Activated naive CD8-positive, alpha-beta T cell treated with anti-CD3 and anti-CD28 coated beads, Interleukin-2, amount 10 ng/mL, durations not matched to agents 7 days and 5 days (primary cell): ENCODE results near the gene AP3D1. TPM values are rescaled to one million over a fixed set of nuclear protein-coding genes. Genes with fewer than 3 reads are reported as not detected.
A peak's percentile ranks its signal among the peaks of the same experiment; 100 is the strongest.

Experiments
- ATAC-seq: fragments of 150-1000 bp; cut with Tn5 transposase; one replicate; pipeline ENCODE4 v1.10.0; 2021; ENCODE audit warnings: low read depth, moderate library complexity
- POLR2A ChIA-PET: fragments of 350-600 bp; sonication (Branson Sonifier 250); formaldehyde crosslinking; loops from one replicate; lab custom pipeline; 2021; ENCODE audit warnings: antibody characterized with exemption; lab: Charles Lee
- DNase-seq: peaks from one replicate; pipeline ENCODE4 v3.0.0; 2021
- H3K27ac Mint-ChIP-seq: one replicate; pipeline ENCODE4 v1.8.0; 2022; ENCODE audit warnings: mild to moderate bottlenecking, mixed read lengths
- H3K27me3 Mint-ChIP-seq: one replicate; pipeline ENCODE4 v1.8.0; 2022; ENCODE audit warnings: mild to moderate bottlenecking, moderate library complexity, mixed read lengths
- H3K36me3 Mint-ChIP-seq: one replicate; pipeline ENCODE4 v1.8.0; 2021; ENCODE audit warnings: mild to moderate bottlenecking, mixed read lengths
- H3K4me1 Mint-ChIP-seq: one replicate; pipeline ENCODE4 v1.8.0; 2021; ENCODE audit warnings: mixed read lengths
- H3K4me3 Mint-ChIP-seq: one replicate; pipeline ENCODE4 v1.8.0; 2022; ENCODE audit warnings: mild to moderate bottlenecking, moderate library complexity, mixed read lengths
- H3K9me3 Mint-ChIP-seq: one replicate; pipeline ENCODE4 v1.8.0; 2021; ENCODE audit warnings: mixed read lengths
- total RNA-seq, 2 experiments: library from RNA; stranded (reverse); gene quantifications; one replicate each; pipeline ENCODE4 v1.2.3, GENCODE V29; 2021

The AP3D1 gene
- total RNA-seq, 2 experiments from 2014 or later = 92.6 to 96.5 TPM

DNA sequence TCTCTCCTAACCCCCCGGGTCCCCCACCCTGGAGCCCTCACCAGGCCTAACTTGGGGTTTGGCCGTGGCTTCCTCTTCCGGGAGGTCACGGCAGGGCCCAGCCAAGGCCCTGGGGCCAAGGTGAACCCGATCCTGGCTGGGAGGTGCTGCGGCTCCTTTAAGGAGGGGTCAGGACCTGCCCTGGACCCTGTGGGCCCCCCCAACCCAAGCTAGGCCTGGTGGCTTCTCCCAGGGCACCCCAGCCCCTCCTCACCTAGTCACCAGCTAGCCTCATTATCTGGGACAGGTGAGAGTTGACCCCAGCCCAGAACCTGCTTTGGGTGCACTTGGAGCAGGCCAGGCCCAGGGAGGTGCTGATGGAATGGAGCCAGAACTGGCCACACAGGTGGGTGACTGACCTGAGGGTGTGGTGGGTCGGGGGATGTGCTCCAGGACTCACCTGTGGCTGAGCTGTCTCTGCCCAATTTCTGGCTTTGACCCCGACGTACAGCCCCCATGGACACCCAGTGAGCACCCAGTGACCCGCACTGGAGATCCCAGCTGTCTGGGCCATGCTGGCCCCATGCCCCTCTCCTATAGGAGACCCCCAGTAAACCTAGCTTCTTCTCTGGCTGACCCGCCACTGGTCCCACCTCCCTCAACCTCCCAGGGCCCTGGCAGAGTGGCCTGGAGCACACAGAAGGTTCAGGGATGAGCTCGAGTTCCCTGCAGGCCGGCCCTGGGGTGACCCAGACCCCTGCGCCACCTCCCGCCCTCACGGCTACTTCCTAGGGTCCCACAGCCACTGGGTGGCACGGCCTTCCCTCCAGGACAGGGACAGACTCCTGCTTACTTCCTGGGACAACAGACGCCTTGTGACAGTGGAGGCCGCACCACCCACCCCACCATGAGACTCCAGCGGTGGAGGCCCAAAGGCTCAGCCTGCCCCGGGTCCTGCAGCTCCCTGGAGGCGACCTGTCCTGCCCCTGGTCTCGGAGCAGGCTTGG is 93.6 kb downstream of the AP3D1 start:
- Mint-ChIP-seq H3K36me3 (no peaks in the 10 kb centered on the region), H3K4me1 (peaks cover 33% of the 10 kb centered on the region), H3K27ac (peak overlapping the region; percentile 87), H3K4me3 (peak overlapping the region; percentile 79), H3K27me3 (no peaks in the 10 kb centered on the region), H3K9me3 (no peaks in the 10 kb centered on the region)
- DNase-seq (no peak), ATAC-seq (no peak)
- POLR2A ChIA-PET = interaction anchor here (0.6 to 1.5 kb wide), 3 partner anchors 9 to 16 kb away, joined by 4 to 6 read pairs (median 4); no protein-coding TSS in a partner anchor

DNA sequence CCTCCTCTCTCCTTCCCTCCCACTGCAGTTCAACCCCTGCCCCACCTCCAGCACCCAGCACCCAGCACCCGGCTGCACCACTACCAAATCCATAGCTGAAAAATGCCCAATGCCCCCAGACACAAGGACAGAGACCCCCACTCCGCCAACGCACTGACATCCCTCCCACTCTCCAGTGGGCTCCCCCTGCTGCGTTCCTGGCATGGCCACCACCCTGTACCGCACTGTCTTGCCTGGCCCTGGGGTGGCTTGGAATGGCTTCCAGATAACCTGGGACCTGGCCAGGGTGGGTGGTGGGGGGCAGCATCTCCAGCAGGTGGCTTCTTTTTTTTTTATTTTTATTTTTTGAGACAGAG is 94.6 kb downstream of the AP3D1 start:
- ATAC-seq = no peak
- DNase-seq = no peak

GRCh38 chr19:2055931-2056836 is 95.2 kb downstream of the AP3D1 start:
- Mint-ChIP-seq H3K27me3 (no peaks in the 10 kb centered on the region), H3K27ac (peak overlapping the region; percentile 94), H3K9me3 (no peaks in the 10 kb centered on the region), H3K4me1 (peaks cover 35% of the 10 kb centered on the region), H3K36me3 (no peaks in the 10 kb centered on the region), H3K4me3 (peak overlapping the region; percentile 79)
- ATAC-seq (no peak), DNase-seq (no peak)
- POLR2A ChIA-PET = interaction anchor here (0.7 to 0.8 kb wide), 3 partner anchors 9 to 33 kb away, joined by 3 to 5 read pairs (median 4); no protein-coding TSS in a partner anchor

More for the DNA sequence above, 94.6 kb downstream of the AP3D1 start:
- peak overlapping the region; percentile 79 for H3K4me3 Mint-ChIP-seq
- H3K9me3 Mint-ChIP-seq = no peaks in the 10 kb centered on the region
- no peaks in the 10 kb centered on the region for H3K36me3 Mint-ChIP-seq
- no peaks in the 10 kb centered on the region for H3K27me3 Mint-ChIP-seq
- H3K4me1 Mint-ChIP-seq = peaks cover 32% of the 10 kb centered on the region
- H3K27ac Mint-ChIP-seq = peak overlapping the region; percentile 87
- POLR2A ChIA-PET = interaction anchor here (0.7 kb wide), 1 partner anchor 28 kb away, joined by 5 read pairs; no protein-coding TSS in a partner anchor

- Mint-ChIP-seq H3K4me3 (peak overlapping the region; percentile 21), H3K9me3 (no peaks in the 10 kb centered on the region), H3K27ac (peak overlapping the region; percentile 79), H3K27me3 (no peaks in the 10 kb centered on the region), H3K36me3 (peaks cover 3% of the 10 kb centered on the region), H3K4me1 (peaks cover 31% of the 10 kb centered on the region)
- POLR2A ChIA-PET = no interaction called here
- DNase-seq (no peak), ATAC-seq (no peak)
Measured at GRCh38 chr19:2054763-2055162, 96.6 kb downstream of the AP3D1 start.

DNA sequence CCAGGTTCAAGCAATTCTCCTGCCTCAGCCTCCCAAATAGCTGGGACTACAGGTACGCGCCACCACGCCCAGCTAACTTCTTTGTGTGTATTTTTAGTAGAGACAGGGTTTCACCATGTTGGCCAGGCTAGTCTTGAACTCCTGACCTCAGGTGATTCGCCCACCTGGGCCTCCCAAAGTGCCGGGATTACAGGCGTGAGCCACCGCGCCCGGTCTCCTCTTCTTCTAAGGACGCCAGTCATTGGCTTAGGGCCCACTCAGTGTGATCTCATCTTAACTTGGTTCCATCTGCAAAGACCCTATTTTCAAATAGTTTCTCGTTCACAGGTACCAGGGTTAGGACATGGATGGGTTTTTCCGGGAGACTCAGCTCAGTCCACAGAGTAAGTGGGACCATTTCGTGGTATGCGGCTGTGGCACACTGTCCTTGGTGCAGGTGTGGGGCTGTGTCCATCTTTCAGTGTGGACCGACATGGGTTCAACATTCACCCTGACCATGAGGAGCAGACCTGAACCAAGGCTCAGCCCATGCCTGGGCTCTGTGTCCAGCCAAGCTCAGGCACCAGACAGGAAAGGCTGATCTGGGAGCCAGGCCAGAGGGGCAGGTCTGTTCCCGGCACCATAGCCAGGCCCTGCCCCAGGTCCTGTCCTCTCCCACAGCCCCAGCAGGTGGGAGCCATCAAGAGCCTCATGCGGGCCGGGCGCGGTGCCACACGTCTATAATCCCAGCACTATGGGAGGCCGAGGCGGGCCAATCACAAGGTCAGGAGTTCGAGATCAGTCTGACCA is 97.6 kb downstream of the AP3D1 start:
- no peak overlapping the region for H3K4me3 Mint-ChIP-seq
- POLR2A ChIA-PET = interaction anchor here (2.8 to 5.2 kb wide), 3 partner anchors 8 to 30 kb away, joined by 48 to 73 read pairs (median 56); no protein-coding TSS in a partner anchor
- H3K36me3 Mint-ChIP-seq = peaks cover 7% of the 10 kb centered on the region

DNA sequence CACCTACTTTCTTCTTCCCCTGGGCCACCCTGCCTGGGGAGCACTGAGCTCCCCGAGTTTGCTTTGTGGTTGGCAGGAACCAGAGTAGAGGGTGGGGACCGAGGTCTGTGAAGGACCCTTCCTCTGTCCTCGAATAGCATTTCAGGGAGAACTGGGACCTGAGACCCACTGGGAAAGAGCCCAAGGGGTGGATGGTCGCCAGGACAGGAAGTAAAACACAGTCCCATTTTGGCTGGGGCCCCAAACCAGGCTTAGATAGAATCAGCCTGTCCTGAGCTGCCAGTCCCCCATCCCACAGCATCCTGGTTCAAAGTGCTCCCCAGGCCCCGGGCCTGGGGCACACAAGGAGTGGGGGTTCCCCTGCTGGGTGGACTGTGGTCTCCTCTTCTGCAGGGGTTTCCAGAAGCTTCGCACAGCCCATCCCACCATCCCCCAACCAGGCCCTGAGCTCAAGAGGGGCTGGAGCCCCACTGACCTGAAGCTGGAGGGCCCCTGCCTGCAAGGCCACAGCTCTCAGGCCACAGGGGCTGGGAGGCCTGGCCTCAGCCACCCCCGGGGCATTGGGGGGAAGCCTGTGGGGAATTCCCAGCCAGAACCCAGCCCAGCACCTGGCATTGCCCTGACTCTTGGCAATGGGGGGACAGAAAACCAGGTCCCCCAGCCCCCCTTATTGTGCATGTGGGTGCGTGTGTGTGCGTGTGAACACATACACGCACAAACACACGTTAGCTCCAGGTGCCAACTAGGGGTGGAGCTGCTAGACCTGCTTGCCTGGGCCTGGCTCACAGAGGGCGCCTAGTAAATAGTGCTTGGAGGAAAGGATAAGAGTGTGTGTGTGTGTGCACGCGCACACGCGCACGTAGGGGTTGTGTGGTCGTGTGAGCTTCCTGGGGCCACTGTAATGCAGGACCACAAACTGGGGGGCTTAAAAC is 99.3 kb downstream of the AP3D1 start:
- Mint-ChIP-seq H3K4me3 (peak overlapping the region; percentile 80), H3K9me3 (no peaks in the 10 kb centered on the region), H3K36me3 (peaks cover 7% of the 10 kb centered on the region), H3K4me1 (peaks cover 34% of the 10 kb centered on the region), H3K27me3 (no peaks in the 10 kb centered on the region), H3K27ac (peak overlapping the region; percentile 96)
- peak; percentile 66 for DNase-seq
- POLR2A ChIA-PET = interaction anchor here (0.5 to 5.2 kb wide), 25 partner anchors 10 to 1453 kb away, joined by 3 to 73 read pairs (median 5); partner anchors contain the start of genes ABHD17A, GADD45B and MOB3A
- ATAC-seq = peak; percentile 16

More for the DNA sequence above, 97.6 kb downstream of the AP3D1 start:
- ATAC-seq (no peak), DNase-seq (no peak)
- H3K4me1 Mint-ChIP-seq = peaks cover 32% of the 10 kb centered on the region
- no peaks in the 10 kb centered on the region for H3K27me3 Mint-ChIP-seq
- H3K27ac Mint-ChIP-seq = peak overlapping the region; percentile 96
- no peaks in the 10 kb centered on the region for H3K9me3 Mint-ChIP-seq

DNA sequence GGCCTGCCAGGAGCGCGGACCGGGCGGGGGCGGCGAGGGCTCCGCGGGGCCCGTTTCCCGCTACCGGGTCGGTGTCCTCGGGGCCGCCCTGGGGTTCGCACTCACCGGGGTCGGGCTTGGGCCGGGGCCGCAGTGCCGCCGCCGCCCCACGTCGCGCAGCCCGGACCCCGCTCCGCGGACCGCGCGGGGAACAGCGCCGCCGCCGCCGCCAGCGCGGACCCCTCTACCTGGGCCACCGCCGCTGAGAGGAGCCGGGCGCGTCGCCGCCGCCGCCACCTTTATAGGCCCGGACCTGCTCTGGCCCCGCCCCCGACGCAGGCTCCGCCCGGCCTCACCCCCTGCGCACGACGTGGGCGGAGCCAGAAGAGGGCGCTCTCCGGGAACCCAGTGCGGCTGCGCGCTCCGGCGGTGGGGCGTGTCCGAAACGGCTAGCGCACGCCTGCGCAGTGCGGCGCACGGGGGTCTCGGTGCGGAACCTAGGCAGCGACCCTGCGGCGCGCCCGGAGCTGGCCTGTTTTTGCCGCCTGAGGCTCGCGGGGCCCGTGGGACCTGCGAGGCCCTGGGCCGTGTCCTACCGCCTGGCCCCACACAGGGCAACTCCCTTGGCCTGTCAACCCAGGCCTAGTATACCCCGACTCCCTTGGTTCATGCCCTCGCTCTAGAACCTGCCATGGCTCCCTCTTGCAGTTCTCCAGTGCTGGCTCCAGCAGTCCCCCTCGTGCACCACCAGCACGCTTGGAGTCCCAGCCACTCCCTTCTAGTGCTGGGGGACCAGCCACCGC is 100.2 kb downstream of the AP3D1 start, which contains the start of gene MKNK2:
MKNK2 (minus strand) TSS at position 254 of the 782 bp plus-strand sequence. CDS start 393 bp downstream, outside the sequence.
- no peaks in the 10 kb centered on the region for H3K27me3 Mint-ChIP-seq
- no peaks in the 10 kb centered on the region for H3K9me3 Mint-ChIP-seq
- peak within 1 kb of the TSS; percentile 91 for H3K4me3 Mint-ChIP-seq
- peak; percentile 70 for ATAC-seq
- POLR2A ChIA-PET = interaction anchor here (0.5 to 5.2 kb wide), 20 partner anchors 9 to 1454 kb away, joined by 3 to 73 read pairs (median 6); partner anchors contain the start of genes ABHD17A and MOB3A
- peaks cover 7% of the 10 kb centered on the region for H3K36me3 Mint-ChIP-seq
- peak within 1 kb of the TSS; percentile 96 for H3K27ac Mint-ChIP-seq
- H3K4me1 Mint-ChIP-seq = peaks cover 30% of the 10 kb centered on the region
- peak; percentile 99 for DNase-seq

Other genes with a start within 250 kb of the AP3D1 start
- 1 to 10 TPM; 7.6 to 9.3 TPM for gene ADAT3, start 246.2 kb downstream of the AP3D1 start, total RNA-seq
- gene SCAMP4, start 246.2 kb downstream of the AP3D1 start, total RNA-seq = 10 to 100 TPM; 35.1 to 35.2 TPM
- 100 to 1,000 TPM; 127 to 134 TPM for gene CSNK1G2, start 210.4 kb downstream of the AP3D1 start, total RNA-seq
- 10 to 100 TPM; 55.0 to 61.4 TPM for gene BTBD2, start 135.9 kb downstream of the AP3D1 start, total RNA-seq
- 100 to 1,000 TPM; 319 to 341 TPM for gene MKNK2, start 100.3 kb downstream of the AP3D1 start, total RNA-seq
- 100 to 1,000 TPM; 190 to 200 TPM for gene MOB3A, start 55.2 kb downstream of the AP3D1 start, total RNA-seq
- 10 to 100 TPM; 16.0 to 17.7 TPM for gene IZUMO4, start 54.7 kb downstream of the AP3D1 start, total RNA-seq
- gene DOT1L, start 12.4 kb upstream of the AP3D1 start, total RNA-seq = 10 to 100 TPM; 50.1 to 56.2 TPM
- gene PLEKHJ1, start 84.8 kb upstream of the AP3D1 start, total RNA-seq = 10 to 100 TPM; 69.8 to 71.3 TPM
- gene SF3A2, start 85.3 kb upstream of the AP3D1 start, total RNA-seq = 100 to 1,000 TPM; 171 TPM
- 10 to 100 TPM in 1 of 2 experiments, 1 to 10 TPM in 1; 9.7 to 10.4 TPM for gene AMH, start 97.8 kb upstream of the AP3D1 start, total RNA-seq
- gene JSRP1, start 104.9 kb upstream of the AP3D1 start, total RNA-seq = 1 to 10 TPM; 1.1 to 1.4 TPM
- under 1 TPM in 1 of 2 experiments, not detected in 1; 0.14 TPM for gene PEAK3, start 130.6 kb upstream of the AP3D1 start, total RNA-seq
- gene LINGO3, start 156.6 kb upstream of the AP3D1 start, total RNA-seq = under 1 TPM; 0.69 to 0.82 TPM
- 100 to 1,000 TPM; 111 to 125 TPM for gene LSM7, start 177.0 kb upstream of the AP3D1 start, total RNA-seq
- 100 to 1,000 TPM in 1 of 2 experiments, 10 to 100 TPM in 1; 90.6 to 101 TPM for gene SPPL2B, start 177.1 kb upstream of the AP3D1 start, total RNA-seq
- gene TMPRSS9, start 208.7 kb upstream of the AP3D1 start, total RNA-seq = under 1 TPM in 1 of 2 experiments, not detected in 1; 0.22 TPM